HG03025 (cell line): ENCODE data around the gene GSTM3.
"Not testable (repeated sequence)": the region's sequence is repeated elsewhere in the genome, so short reads cannot be mapped to it uniquely, and the experiment has no call there.

Source experiments
- ATAC-seq: cut with Tn5 transposase; IDR thresholded peaks from one replicate; pipeline ENCODE4 v1.9.1; 2021; ENCODE audit warnings: mild to moderate bottlenecking, moderate library complexity; ENCODE audit not compliant: unreplicated experiment, low FRiP score

Gene GSTM3

GRCh38 chr1:109708949-109709348 lies 31.9 kb downstream of the GSTM3 start:
- ATAC-seq = not testable (repeated sequence)

- no peak for ATAC-seq
Measured at GRCh38 chr1:109705411-109705810, 35.4 kb downstream of the GSTM3 start.

- ATAC-seq = no peak
Measured at GRCh38 chr1:109704173-109704572, 36.7 kb downstream of the GSTM3 start.

- ATAC-seq = not testable (repeated sequence)
Measured at GRCh38 chr1:109702940-109703339, 37.9 kb downstream of the GSTM3 start.

GRCh38 chr1:109697861-109698260 lies 43.0 kb downstream of the GSTM3 start:
- ATAC-seq = not testable (repeated sequence)

- ATAC-seq = no peak
Measured at GRCh38 chr1:109697066-109697465, 43.8 kb downstream of the GSTM3 start.

- ATAC-seq = not testable (repeated sequence)
Measured at GRCh38 chr1:109695138-109695537, 45.7 kb downstream of the GSTM3 start.

- not testable (repeated sequence) for ATAC-seq
Measured at GRCh38 chr1:109694400-109694799, 46.4 kb downstream of the GSTM3 start.

- no peak for ATAC-seq
Measured at GRCh38 chr1:109691759-109692158, 49.1 kb downstream of the GSTM3 start.

- no peak for ATAC-seq
Measured at GRCh38 chr1:109689844-109690405, 50.9 kb downstream of the GSTM3 start.

GRCh38 chr1:109687641-109688499 lies 53.0 kb downstream of the GSTM3 start, which contains the start of gene GSTM1:
Gene GSTM1, plus strand, starts transcription at chr1:109687817. Its CDS starts 57 bp downstream, at chr1:109687874.
- ATAC-seq = peak; percentile 90

- not testable (repeated sequence) for ATAC-seq
Measured at GRCh38 chr1:109687109-109687508, 53.7 kb downstream of the GSTM3 start.

GRCh38 chr1:109685890-109686289 lies 54.9 kb downstream of the GSTM3 start:
- ATAC-seq = not testable (repeated sequence)

- ATAC-seq = not testable (repeated sequence)
Measured at GRCh38 chr1:109685399-109685798, 55.4 kb downstream of the GSTM3 start.

- ATAC-seq = not testable (repeated sequence)
Measured at GRCh38 chr1:109684777-109685176, 56.1 kb downstream of the GSTM3 start.
